HepG2 (cell line): ENCODE data around the gene MTHFD1L. TPM values are rescaled to one million over a fixed set of nuclear protein-coding genes. Genes with fewer than 3 reads are reported as not detected.

ENCODE experiments used
- E2F5 ChIP-seq: sonication (generic); formaldehyde crosslinking; conservative IDR thresholded peaks from 2 replicates; pipeline ENCODE4 v1.4.0; 2020; ENCODE audit warnings: missing genetic modification reagents
- ELF3 ChIP-seq: IDR thresholded peaks from 2 replicates; pipeline ENCODE4 v1.6.1; 2016; ENCODE audit warnings: missing genetic modification reagents, missing compliant biosample characterization
- GATA4 ChIP-seq: sonication (generic); IDR thresholded peaks from 2 replicates; pipeline ENCODE4 v1.6.1; 2016; ENCODE audit warnings: antibody characterized with exemption, low read depth, borderline replicate concordance
- GZF1 ChIP-seq: sonication (generic); formaldehyde crosslinking; IDR thresholded peaks from 2 replicates; pipeline ENCODE4 v1.5.1; 2020; ENCODE audit warnings: mild to moderate bottlenecking, missing genetic modification reagents
- MXI1 ChIP-seq: IDR thresholded peaks from 3 replicates; pipeline ENCODE4 v1.6.1; 2012; ENCODE audit warnings: low read depth, low read length, inconsistent platforms, borderline replicate concordance
- PAX8 ChIP-seq: sonication (generic); formaldehyde crosslinking; IDR thresholded peaks from 2 replicates; pipeline ENCODE4 v1.8.0; 2022; ENCODE audit warnings: mild to moderate bottlenecking, missing genetic modification reagents, borderline replicate concordance
- REST ChIP-seq, 2 experiments: IDR thresholded peaks; 2 replicates each; pipeline ENCODE4 v1.6.1; 2011 to 2012; ENCODE audit warnings: low read length in 2 of 2, borderline replicate concordance in 1 of 2, low read depth in 1 of 2, mild to moderate bottlenecking in 1 of 2, moderate library complexity in 1 of 2
- SMAD1 ChIP-seq: sonication (generic); formaldehyde crosslinking; IDR thresholded peaks from 2 replicates; pipeline ENCODE4 v1.4.0; 2020; ENCODE audit warnings: missing genetic modification reagents, low read depth, mild to moderate bottlenecking, borderline replicate concordance
- SOX13 ChIP-seq, 3 experiments: fragments of 450-650 bp in 1 of 3; sonication (generic) in 1 of 3; formaldehyde crosslinking in 1 of 3; IDR thresholded peaks in 2 of 3; conservative IDR thresholded peaks in 1 of 3; 2 replicates each; pipeline versions ENCODE4 v1.5.0 to v1.6.1; 2016 to 2020; ENCODE audit warnings: antibody characterized with exemption in 1 of 3, mild to moderate bottlenecking in 1 of 3, missing compliant biosample characterization in 1 of 3, missing genetic modification reagents in 1 of 3, moderate library complexity in 1 of 3
- SP140L ChIP-seq: sonication (generic); formaldehyde crosslinking; IDR thresholded peaks from 2 replicates; pipeline ENCODE4 v1.4.0; 2020; ENCODE audit warnings: missing genetic modification reagents, borderline replicate concordance
- UBTF ChIP-seq: sonication (generic); formaldehyde crosslinking; IDR thresholded peaks from 2 replicates; pipeline ENCODE4 v1.4.0; 2020; ENCODE audit warnings: mild to moderate bottlenecking, missing genetic modification reagents
- ZBTB7A ChIP-seq: sonication (generic); formaldehyde crosslinking; IDR thresholded peaks from 2 replicates; pipeline ENCODE4 v1.8.0; 2022; ENCODE audit warnings: mild to moderate bottlenecking, missing genetic modification reagents
- ZNF143 ChIP-seq: sonication (generic); formaldehyde crosslinking; IDR thresholded peaks from 2 replicates; pipeline ENCODE4 v1.4.0; 2020; ENCODE audit warnings: missing genetic modification reagents
- ZNF264 ChIP-seq: sonication (generic); formaldehyde crosslinking; IDR thresholded peaks from 2 replicates; pipeline ENCODE4 v1.4.0; 2020; ENCODE audit warnings: missing genetic modification reagents
- ZNF274 ChIP-seq: sonication (generic); formaldehyde crosslinking; IDR thresholded peaks from 2 replicates; pipeline ENCODE4 v1.5.1; 2020; ENCODE audit warnings: mild to moderate bottlenecking, missing genetic modification reagents
- ZNF510 ChIP-seq: sonication (generic); formaldehyde crosslinking; IDR thresholded peaks from 2 replicates; pipeline ENCODE4 v1.4.0; 2020; ENCODE audit warnings: low read depth, mild to moderate bottlenecking, missing genetic modification reagents
- ZNF547 ChIP-seq: sonication (generic); formaldehyde crosslinking; IDR thresholded peaks from 2 replicates; pipeline ENCODE4 v1.5.1; 2020; ENCODE audit warnings: mild to moderate bottlenecking, missing genetic modification reagents
- ZNF713 ChIP-seq: sonication (generic); formaldehyde crosslinking; IDR thresholded peaks from 2 replicates; pipeline ENCODE4 v1.4.0; 2020; ENCODE audit warnings: mild to moderate bottlenecking, missing genetic modification reagents
- ZNF780A ChIP-seq: sonication (generic); formaldehyde crosslinking; IDR thresholded peaks from 2 replicates; pipeline ENCODE4 v1.8.0; 2022; ENCODE audit warnings: mild to moderate bottlenecking, missing genetic modification reagents, moderate library complexity
- polyA plus RNA-seq, 8 experiments: library from polyadenylated mRNA; depleted of rRNA in 3 of 8; stranded (reverse) in 7 of 8; unstranded in 1 of 8; fragments of >200 nt; fragmentation: Illumina TruSeq in 4 of 8; extraction: Trizol in 4 of 8; gene quantifications; 2 replicates each; pipeline versions ENCODE4 v1.2.1 to v1.2.3, GENCODE V29; 2011 to 2016; ENCODE audit warnings: low read depth in 4 of 8, missing spikeins in 1 of 8, mixed read lengths in 1 of 8; ENCODE audit not compliant: insufficient read depth in 1 of 8
- total RNA-seq, 5 experiments: library from RNA; depleted of rRNA; stranded (reverse); fragments of >200 nt; fragmentation: Illumina TruSeq; extraction: Trizol; gene quantifications; 2 replicates each; pipeline ENCODE4 v1.2.3, GENCODE V29; 2016; ENCODE audit warnings: low read depth in 1 of 5
- TF ChIP-seq, protein P1 (sequence below): sonication (generic); formaldehyde crosslinking; IDR thresholded peaks from 2 replicates; pipeline ENCODE4 v1.4.0; 2020; ENCODE audit warnings: missing genetic modification reagents

Gene MTHFD1L
- total and polyA plus RNA-seq, 2 of the 13 experiments (the other 11 are each of a cell fraction or from before 2014, with no cell fraction given): 24.0 to 39.6 TPM

DNA sequence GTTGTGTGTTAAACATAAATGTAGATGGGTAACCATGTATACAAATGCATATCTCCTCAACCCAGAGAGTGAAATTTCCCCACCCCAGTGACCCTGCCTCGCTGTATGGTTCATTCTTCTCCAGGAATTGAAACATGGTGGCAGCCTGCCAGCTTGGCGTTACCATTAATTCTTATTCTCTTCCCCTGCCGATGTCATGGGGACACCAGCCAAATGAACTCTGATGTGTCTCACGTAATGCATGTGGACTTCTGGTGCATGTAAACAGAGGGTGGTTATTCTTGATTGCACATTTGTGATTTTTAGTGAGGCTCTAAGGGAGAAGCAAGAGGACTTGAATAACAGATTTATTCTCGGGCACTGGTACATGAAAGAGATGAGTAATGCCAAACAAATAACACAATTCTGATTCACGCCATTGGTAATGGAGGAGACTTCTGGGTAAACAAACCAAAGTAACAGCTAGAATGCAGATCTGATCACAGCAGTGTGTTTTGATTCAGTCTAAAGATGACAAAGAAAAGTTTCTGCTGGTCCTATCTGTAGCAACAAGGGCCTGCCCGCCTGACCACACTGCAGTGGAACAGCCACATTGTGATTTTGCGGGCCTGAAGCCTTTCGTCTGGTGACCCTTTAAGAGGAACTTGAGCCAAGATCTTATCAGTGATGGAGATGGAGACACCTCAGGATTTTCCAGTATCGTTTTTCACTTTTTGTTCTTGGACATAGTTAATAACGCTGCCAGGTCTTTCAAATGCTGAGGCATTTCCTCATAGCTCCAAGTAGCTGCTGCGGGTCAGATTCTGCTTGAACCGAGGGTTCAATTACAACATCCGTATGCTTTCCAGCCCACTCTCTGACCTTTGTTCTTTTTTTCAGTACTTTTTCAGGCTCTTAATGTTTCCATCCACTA, 202.4 kb downstream of the MTHFD1L start (continued):
- TF ChIP-seq SMAD1 (CRISPR knock-in tag) (no peak), GATA4 (peak; percentile 58; the same call in 1 of the 2 replicates), REST (IDR thresholded peaks at IDR 0.05; ENCODE audit: borderline replicate concordance in 1 of 2, low read depth in 1 of 2, low read length in 2 of 2) (no peak), ZBTB7A (CRISPR knock-in tag) (no peak), E2F5 (no peak), ZNF143 (no peak), ZNF264 (CRISPR knock-in tag) (no peak), ZNF713 (no peak), ZNF780A (no peak), ELF3 (CRISPR knock-in tag) (peak; percentile 80), GZF1 (CRISPR knock-in tag) (no peak), SOX13 (IDR thresholded peaks at IDR 0.05) (no peak; the same call in 1 of the 2 replicates), SOX13 (CRISPR knock-in tag; conservative IDR thresholded peaks at IDR 0.05 in 1 of 2, IDR thresholded peaks at IDR 0.05 in 1 of 2) (peak; percentile 41 to 55; a peak in 2 of 4 replicates), ZNF274 (CRISPR knock-in tag) (no peak), UBTF (no peak), ZNF510 (CRISPR knock-in tag) (no peak), MXI1 (peak; percentile 57; the same call in 2 of the 3 replicates), ZNF547 (CRISPR knock-in tag) (0 out of 2 replicates have a peak, but pooled peaks have one; percentile 63), PAX8 (no peak), SP140L (CRISPR knock-in tag) (peak; percentile 18; the same call in 1 of the 2 replicates)
- TF ChIP-seq, protein P1, sequence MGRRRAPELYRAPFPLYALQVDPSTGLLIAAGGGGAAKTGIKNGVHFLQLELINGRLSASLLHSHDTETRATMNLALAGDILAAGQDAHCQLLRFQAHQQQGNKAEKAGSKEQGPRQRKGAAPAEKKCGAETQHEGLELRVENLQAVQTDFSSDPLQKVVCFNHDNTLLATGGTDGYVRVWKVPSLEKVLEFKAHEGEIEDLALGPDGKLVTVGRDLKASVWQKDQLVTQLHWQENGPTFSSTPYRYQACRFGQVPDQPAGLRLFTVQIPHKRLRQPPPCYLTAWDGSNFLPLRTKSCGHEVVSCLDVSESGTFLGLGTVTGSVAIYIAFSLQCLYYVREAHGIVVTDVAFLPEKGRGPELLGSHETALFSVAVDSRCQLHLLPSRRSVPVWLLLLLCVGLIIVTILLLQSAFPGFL (CRISPR knock-in tag): no peak
